Stimulated activated naive CD8-positive, alpha-beta T cell treated with anti-CD3 and anti-CD28 coated beads, Interleukin-15, Interleukin-2, amounts not matched to agents 100 U/mL and 50 U/mL, for 24 hours (primary cell): ENCODE results near the gene NDNF.

Experiments used
- ATAC-seq: fragments of 150-1000 bp; cut with Tn5 transposase; one replicate; pipeline ENCODE4 v1.10.0; 2021
- DNase-seq: peaks from one replicate; pipeline ENCODE4 v3.0.0; 2021

Gene NDNF

DNA sequence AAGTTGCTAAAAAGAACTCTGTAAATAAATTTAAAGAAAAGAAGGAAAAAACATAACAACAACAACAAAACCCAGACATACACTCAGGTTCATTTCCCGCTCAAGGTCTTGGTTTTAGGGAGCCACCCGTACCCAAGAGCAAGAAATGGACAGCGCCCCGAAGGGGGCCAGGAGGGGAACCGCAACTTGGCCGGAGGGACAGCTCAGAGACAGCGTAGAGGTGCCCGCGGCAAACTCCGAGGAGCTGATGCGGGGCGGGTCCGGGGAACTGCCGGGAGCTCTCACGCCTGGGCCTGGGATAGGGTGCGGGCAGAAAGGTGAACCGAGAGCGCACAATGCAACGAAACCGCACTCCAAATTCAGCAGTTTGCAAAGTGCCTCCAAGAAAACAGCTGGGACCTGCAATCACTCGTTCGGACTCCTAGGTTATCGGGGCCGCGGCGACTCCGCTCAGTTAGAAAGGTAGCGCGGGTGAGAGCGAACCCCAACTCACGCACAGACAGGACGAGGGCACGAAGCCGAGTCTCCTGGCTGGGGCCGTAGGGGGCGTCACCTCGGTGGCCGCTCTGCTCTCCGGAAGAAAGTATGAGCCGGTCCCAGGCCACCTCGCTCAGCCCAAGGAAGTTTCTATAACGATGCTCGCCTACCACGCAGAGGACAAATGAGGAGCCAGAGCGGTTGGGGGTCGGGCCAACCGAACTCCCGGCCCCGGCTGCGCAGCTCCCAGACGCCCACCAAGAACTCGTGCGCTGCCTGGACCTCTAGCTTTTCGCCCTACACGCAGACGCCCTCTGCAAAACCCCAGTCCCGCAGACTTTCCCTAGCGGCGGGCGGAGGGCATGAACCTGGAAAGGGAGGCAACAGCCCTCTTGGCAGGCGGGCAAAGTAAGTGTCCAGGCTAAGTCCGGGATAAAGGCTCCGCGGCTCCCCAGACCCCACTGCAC, 1.4 kb downstream of the NDNF start:
- peak; percentile 12 for ATAC-seq

DNA sequence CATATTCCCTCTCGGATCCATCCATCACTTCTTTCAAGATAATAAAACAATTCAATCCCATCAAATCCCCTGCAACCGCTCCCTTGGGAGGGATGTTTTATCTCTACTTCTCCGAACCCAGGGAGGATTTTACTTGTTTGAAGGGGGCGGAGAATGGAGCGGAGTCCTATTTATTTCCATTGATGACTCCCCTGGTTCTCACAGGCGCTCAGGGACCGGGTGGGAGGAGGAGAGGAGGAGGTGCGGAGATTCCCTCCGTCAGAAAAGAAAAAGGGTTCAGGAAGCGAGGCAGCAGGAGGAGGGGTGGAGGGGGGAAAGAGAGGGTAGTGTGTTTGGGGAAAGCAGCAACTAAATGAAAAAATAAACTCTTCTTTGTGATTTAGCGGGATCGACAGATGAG, 2.1 kb downstream of the NDNF start:
- DNase-seq (no peak), ATAC-seq (no peak)

More for the DNA sequence above, 1.4 kb downstream of the NDNF start:
- DNase-seq, result peak; percentile 33

DNA sequence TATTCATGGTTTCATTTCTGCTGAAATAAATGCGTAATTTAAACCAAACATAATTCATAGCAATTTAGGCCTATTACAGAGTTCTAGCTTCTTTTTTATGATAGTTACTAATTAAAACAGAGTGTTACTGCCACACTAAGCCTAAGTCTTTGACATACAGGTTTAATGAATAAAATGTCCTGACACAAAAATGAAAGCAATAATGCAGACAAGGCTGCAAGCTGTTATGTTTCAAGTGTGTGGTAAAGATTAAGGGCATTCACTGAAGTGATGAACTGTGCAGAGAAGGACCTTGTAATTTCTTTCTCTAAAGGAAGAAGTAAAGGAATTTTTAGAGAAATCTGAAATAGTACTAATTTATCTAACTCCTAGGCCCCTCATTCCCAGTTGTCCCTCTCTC, 2.9 kb downstream of the NDNF start:
- DNase-seq (no peak), ATAC-seq (no peak)

- DNase-seq, result no peak
- no peak for ATAC-seq
These were observed 7.9 kb downstream of the NDNF start for GRCh38 chr4:121064482-121064881.

GRCh38 chr4:121062521-121062920, 9.8 kb downstream of the NDNF start:
- ATAC-seq (no peak), DNase-seq (no peak)

DNA sequence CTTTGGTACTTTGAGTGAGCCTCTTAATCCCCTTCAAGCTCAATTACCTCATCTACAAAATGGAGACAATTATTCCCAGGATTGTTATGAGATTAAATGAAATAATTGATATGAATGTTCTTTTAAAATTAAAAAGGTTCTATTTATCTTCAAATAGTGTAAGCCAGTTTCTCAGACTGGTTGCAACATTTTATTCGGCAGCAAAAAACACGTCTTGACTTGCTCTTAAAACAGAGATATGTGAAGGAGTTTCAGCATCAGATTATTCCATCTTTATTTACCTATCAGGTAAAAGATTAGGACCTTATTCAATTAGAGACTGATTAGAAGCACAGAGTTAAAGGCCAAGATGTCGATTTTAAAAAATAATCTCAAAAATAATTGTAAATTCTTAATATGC, 10.5 kb downstream of the NDNF start:
- ATAC-seq (no peak), DNase-seq (no peak)

GRCh38 chr4:121061215-121061614, 11.1 kb downstream of the NDNF start:
- ATAC-seq (no peak), DNase-seq (no peak)

GRCh38 chr4:121057466-121057922, 14.8 kb downstream of the NDNF start:
- no peak for DNase-seq
- no peak for ATAC-seq

DNA sequence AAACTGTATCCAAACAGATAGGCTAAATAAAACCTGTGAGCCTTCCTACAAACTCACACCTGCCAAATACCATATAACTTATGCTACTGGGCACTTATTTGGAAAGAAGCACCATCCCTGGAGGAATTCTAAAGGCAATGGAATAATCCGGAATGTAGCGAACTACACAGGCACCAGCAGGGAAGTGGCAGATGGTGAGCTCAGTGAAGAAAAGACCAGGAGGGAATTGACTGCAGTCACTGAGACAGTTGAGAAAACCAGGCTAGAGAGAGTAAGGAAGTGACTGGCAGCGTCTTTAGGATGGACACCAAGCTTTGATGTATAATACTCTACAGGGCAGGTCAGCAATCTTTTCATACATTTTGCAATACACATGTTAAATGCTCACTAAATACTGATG, 16.3 kb downstream of the NDNF start:
- ATAC-seq (no peak), DNase-seq (no peak)

DNA sequence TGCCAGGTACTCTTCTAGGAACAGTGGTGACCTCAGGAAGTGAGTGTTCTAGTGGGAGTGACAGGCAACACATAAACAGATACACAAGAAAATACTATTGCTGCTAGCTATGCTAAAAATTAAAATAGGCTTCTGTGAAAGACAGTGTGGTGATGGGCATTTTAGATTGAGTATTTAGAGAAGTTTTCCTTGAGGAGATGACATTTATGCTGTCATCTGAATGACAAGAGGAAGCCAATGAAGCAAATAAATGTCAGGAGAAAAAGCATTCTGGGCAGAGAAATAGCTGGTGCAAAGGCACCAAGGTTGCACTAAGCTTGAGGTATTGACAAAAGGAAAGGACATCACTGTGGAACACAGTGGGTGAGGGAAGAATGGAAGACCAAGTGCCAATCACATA, 18.0 kb downstream of the NDNF start:
- ATAC-seq, result no peak
- no peak for DNase-seq

GRCh38 chr4:121053601-121054143, 18.7 kb downstream of the NDNF start:
- DNase-seq (no peak), ATAC-seq (no peak)

DNA sequence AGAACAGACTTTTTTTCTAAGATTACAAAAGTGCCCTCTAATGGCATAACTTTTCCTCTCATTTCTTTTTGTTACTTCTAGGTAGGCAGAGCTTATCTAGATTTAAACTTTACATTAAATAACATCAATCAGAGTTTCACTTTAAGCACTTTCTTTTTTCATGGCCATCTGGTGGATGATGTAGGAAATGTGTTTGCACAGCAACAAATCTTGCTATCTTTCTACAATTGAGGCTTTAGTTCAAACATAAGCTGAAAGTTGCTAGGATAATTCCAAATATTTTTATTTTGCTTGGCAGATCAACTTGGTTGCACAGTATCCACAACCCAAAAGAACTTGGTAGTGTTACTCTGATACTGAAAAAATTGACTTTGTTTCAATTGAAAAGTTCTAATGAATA, 22.0 kb downstream of the NDNF start:
- ATAC-seq, result no peak
- DNase-seq, result no peak

DNA sequence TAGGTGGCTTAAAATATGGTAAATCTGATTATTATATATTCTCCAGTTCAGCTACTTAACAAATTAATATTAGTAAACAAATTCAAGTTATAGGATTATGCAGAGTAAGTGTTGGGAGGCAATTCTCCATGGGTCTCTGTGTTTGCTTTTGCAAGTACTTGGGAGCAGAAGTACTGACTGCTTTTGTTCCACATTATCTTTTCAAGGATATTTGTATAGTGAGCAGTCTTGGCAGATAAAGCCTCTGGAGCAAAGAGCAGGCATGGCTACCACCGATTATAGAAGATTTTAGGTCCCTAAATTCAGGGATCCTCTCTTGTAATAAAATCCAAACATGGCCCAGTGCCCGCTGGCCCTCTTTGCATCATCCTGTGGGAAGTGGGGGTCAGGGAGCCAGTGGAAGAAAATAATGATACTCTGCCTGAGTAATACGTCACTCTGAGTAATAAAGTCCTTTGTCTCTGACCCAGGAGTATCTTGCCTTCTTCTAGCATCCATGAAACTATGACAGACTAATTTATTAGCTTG, 23.2 kb downstream of the NDNF start:
- DNase-seq (no peak), ATAC-seq (no peak)

GRCh38 chr4:121048165-121048564, 24.2 kb downstream of the NDNF start:
- no peak for DNase-seq
- ATAC-seq, result no peak

DNA sequence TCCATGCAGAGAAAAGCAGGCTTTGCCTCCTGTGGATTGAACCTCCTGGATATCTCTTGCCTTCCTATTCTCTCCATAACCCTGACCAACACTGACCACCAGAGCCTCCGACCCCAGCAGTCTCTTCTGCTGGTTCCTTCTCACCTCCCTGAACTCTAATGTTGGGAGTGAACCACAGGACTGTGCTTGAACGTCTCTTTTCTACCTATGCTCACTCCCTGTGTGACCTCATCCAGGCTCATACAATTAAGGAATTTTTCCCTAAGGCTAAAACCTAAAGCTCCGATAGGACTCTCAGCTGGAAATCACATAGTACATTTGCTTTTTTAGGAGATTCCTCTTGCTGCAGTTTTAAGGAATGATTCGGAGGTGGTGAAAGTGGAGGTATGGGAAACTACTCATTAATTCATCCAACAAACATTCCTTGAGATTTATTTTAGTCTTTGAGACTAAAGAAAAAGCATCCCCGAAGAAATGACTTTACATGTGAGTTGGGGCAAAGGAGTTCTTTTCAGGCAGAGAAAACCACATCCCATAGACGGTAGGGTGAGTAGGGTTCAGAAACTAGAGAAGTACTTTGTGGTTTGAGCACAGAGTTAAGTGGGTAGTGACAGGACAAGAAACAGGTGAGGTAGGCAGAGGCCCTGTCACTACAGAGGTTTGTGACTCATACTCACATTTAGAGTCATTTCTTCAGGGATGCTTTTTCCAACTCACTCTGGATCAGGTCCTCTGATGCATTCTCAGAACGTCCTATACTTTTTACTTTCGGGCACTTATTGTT, 30.8 kb downstream of the NDNF start:
- peak; percentile 15 for DNase-seq
- peak; percentile 100 for ATAC-seq

DNA sequence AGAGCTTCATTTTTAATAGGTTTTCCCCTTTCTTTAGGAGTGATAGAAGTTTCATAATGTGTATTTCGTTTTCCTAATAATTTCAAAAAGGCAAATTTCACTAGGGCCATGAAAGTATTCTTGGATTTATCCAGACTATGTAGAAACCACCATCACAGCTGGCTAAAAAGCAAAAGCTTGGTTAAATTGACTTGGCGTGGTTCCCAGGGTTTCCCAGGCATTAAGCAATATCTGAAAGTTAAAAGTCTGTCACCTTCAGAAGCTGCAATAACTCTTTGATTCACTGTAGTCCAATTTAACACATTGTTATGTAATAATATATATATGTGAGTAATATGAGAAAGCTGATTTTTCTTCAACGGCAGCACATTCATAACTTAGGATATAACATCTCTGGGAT, 38.3 kb downstream of the NDNF start:
- ATAC-seq, result no peak
- no peak for DNase-seq

DNA sequence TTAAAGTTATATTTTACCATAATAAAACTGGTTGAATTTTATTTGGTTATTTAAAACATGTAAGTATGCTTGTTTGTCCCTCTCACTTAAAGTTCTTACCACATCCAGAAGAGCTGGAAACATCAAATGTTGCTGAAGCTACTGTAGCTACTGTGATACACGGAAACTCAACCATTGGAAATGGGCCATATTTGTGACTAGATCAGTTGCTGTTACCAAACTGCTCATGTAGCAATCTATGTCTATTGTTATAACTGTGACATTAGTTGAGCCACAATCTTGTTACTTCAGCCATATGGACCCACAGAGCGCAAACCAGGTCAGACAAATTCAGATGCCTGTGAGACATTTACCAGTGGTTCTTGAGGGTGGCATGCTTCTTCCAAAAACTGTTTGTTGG, 41.6 kb downstream of the NDNF start:
- DNase-seq, result no peak
- ATAC-seq, result no peak

GRCh38 chr4:121030131-121030530, 42.2 kb downstream of the NDNF start:
- ATAC-seq (no peak), DNase-seq (no peak)

DNA sequence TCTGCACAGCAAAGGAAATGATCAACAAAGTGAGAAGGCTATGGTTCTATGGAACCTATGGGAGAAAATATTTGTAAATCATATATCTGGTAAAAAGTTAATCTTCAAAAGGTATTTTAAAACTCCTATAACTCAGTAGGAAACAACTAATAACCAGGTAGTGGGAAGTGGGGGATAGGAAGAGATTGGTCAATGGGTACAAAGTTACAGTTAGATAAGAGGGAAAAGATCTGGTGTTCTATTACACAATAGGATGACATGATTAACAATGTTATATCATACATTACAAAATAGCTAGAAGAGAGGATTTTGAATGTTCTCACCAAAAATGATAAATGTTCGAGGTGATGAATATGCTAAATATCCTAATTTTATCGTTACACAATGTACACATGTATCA, 46.3 kb downstream of the NDNF start:
- DNase-seq (no peak), ATAC-seq (no peak)

DNA sequence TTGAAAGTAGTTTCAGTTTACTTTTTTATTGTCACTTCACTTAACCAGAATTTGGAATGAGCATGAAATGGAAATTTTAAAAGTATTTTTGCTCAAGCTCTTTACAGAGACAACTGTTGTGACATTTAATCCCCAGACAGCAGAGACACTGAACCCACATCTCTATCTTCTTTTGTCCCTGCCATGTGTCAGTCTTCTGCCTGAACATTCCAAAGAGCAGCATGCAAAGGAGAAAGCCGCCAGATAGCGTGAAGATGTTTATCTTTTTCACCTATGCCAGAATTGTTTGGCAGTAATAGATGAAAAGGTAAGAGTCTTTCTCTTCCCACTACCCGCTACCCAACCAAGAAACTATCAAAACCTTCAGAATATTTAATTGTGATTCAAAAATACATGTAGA, 46.8 kb downstream of the NDNF start:
- no peak for ATAC-seq

DNA sequence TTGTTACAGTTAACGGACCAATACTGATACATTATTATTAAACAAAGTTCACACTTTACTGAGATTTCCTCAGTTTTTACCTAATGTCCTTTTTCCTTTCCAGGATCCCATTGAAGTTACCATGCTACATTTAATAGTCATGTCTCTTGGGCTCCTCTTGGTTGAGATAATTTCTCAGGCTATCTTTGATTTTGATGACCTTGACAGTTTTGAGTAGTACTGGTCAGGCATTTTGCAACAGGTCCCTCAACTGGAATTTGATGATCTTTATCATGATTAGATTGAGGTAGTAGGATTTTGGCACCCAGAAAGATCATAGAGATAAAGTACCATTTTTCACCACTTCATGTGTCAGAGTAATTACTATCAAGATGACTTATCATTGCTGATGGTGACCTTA, 53.8 kb downstream of the NDNF start:
- no peak for DNase-seq

More for the DNA sequence above, 46.8 kb downstream of the NDNF start:
- DNase-seq, result no peak

DNA sequence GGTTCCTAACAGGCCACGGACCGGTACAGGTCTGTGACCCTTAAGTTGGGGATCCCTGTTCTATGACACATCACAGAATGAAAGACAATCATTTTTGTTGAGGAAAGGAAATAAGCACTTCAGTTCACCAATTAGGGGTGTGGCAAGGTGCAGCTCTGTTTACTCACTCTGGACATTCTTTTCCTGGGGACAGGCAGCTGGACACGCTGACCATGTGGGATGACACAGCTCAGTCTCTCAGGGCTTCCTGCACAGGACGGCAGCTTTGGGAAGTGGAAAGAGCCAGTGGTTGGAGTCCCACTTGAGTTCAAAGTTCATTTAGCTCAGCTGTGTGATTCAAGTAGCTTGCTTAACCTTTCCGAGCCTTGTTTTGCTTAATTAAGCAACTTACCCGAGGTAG, 55.7 kb downstream of the NDNF start:
- DNase-seq (no peak), ATAC-seq (no peak)

More for the DNA sequence above, 53.8 kb downstream of the NDNF start:
- ATAC-seq, result no peak

GRCh38 chr4:121015421-121015820, 56.9 kb downstream of the NDNF start:
- no peak for DNase-seq
- no peak for ATAC-seq
